Measurements from ENCODE around the gene CCR4. TPM values are rescaled to one million over a fixed set of nuclear protein-coding genes. Genes with fewer than 3 reads are reported as not detected.
"Not testable (repeated sequence)": the region's sequence is repeated elsewhere in the genome, so short reads cannot be mapped to it uniquely, and the experiment has no call there.

CCR4 gene
- polyA plus RNA-seq, 2 of the 4 experiments (the other 2 are of a cell fraction), result not detected

DNA sequence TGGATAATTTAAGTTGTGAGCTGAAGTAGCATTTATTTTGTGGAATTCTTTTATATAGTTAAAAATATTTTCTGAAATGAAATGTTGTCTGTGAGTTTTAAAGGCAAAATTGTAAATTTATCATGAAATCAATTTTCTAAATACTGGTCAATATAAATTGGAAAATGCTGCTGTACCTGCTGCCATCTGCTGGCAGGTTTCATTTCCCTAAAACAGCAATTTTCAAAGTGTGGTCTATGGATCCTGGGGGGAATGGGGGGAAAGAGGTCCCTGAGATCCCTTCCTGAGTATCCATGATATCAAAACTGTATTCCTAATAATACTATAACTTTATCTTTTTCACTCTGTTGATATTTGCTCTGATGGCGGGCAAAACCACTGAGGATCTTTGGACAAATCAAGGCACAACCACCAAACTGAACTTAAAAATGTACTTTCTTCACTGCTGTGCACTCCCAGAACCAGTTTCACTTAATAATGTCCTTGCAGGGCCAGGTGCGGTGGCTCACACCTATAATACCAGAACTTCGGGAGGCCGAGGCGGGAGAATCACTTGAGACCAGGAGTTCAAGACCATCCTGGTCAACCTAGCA, 17.2 kb upstream of the CCR4 start:
- Histone ChIP-seq H3K4me2 (no peak overlapping the region), H3K4me1 (no peaks in the 10 kb centered on the region), H3K9me3 (no peaks in the 10 kb centered on the region), H3K4me3 (no peak overlapping the region), H3K27ac (no peak overlapping the region)
- TF ChIP-seq POLR2A (IDR thresholded peaks at IDR 0.05; ENCODE audit: low read length), result no peak
- TF ChIP-seq RAD21 (conservative IDR thresholded peaks at IDR 0.05 in 1 of 2, IDR thresholded peaks at IDR 0.05 in 1 of 2), result peak; percentile 74 to 80; a peak in 4 of 5 replicates
- TF ChIP-seq, protein P1, sequence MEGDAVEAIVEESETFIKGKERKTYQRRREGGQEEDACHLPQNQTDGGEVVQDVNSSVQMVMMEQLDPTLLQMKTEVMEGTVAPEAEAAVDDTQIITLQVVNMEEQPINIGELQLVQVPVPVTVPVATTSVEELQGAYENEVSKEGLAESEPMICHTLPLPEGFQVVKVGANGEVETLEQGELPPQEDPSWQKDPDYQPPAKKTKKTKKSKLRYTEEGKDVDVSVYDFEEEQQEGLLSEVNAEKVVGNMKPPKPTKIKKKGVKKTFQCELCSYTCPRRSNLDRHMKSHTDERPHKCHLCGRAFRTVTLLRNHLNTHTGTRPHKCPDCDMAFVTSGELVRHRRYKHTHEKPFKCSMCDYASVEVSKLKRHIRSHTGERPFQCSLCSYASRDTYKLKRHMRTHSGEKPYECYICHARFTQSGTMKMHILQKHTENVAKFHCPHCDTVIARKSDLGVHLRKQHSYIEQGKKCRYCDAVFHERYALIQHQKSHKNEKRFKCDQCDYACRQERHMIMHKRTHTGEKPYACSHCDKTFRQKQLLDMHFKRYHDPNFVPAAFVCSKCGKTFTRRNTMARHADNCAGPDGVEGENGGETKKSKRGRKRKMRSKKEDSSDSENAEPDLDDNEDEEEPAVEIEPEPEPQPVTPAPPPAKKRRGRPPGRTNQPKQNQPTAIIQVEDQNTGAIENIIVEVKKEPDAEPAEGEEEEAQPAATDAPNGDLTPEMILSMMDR (IDR thresholded peaks at IDR 0.05), result peak; percentile 88
- peak; percentile 83 for TF ChIP-seq SMC3 (IDR thresholded peaks at IDR 0.05)
- ChIA-PET POLR2A (no interaction called here), CTCF (interaction anchor here (0.6 to 3.4 kb wide), 34 partner anchors 9 to 948 kb away, joined by 3 to 22 read pairs (median 4); no protein-coding TSS in a partner anchor)
- FAIRE-seq, result no peak
- ATAC-seq, result peak in 1 of 2 experiments; percentile 67; a peak in 3 of 6 replicates
- 12% methylated on average over 5 of the region's 5 CpGs for WGBS (ENCODE audit: missing lambda C conversion rate)
- DNase-seq (ENCODE audit: low read depth in 1 of 2, low spot score in 1 of 2), result peak in 1 of 2 experiments; percentile 21

GRCh38 chr3:32937331-32937730, 14.1 kb upstream of the CCR4 start:
- ChIA-PET CTCF (interaction anchor here (1.3 kb wide), 1 partner anchor 10 kb away, joined by 3 read pairs; no protein-coding TSS in a partner anchor), POLR2A (no interaction called here)
- Histone ChIP-seq H3K4me1 (no peaks in the 10 kb centered on the region), H3K4me3 (no peak overlapping the region), H3K4me2 (no peak overlapping the region), H3K27ac (no peak overlapping the region), H3K9me3 (no peaks in the 10 kb centered on the region)
- 61% methylated on average over 2 of the region's 2 CpGs for WGBS (ENCODE audit: missing lambda C conversion rate)
- FAIRE-seq (no peak), ATAC-seq (peak in 1 of 2 experiments; percentile 53; a peak in 2 of 6 replicates), DNase-seq (ENCODE audit: low read depth in 1 of 2, low spot score in 1 of 2) (no peak)
- TF ChIP-seq NFE2L2 (conservative IDR thresholded peaks at IDR 0.05; ENCODE audit: low read length) (no peak), POLR2A (IDR thresholded peaks at IDR 0.05; ENCODE audit: low read length) (no peak), JUN (IDR thresholded peaks at IDR 0.05) (no peak), CEBPB (IDR thresholded peaks at IDR 0.05) (no peak), BHLHE40 (IDR thresholded peaks at IDR 0.05; ENCODE audit: low read depth, low read length) (no peak), ZC3H11A (IDR thresholded peaks at IDR 0.05) (no peak)

DNA sequence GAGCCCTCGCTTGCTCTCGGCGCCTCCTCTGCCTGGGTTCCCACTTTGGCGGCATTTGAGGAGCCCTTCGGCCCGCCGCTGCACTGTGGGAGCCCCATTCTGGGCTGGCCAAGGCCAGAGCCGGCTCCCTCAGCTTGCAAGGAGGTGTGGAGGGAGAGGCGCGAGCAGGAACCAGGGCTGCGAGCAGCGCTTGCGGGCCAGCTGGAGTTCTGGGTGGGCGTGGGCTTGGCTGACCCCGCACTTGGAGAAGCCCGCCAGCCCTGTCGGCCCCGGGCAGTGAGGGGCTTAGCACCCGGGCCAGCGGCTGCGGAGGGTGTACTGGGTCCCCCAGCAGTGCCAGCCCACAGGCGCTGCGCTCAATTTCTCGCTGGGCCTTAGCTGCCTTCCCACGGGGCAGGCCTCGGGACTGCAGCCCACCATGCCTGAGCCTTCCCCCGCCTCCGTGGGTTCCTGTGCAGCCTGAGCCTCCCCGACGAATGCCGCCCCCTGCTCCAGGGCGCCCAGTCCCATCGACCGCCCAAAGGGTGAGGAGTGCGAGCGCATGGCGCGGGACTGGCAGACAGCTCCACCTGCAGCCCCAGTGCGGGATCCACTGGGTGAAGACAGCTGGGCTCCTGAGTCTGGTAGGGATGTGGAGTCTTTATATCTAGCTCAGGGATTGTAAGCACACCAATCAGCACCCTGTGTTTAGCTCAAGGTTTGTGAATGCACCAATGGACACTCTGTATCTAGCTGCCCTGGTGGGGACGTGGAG, 11.7 kb upstream of the CCR4 start:
- not testable (repeated sequence) for ATAC-seq

DNA sequence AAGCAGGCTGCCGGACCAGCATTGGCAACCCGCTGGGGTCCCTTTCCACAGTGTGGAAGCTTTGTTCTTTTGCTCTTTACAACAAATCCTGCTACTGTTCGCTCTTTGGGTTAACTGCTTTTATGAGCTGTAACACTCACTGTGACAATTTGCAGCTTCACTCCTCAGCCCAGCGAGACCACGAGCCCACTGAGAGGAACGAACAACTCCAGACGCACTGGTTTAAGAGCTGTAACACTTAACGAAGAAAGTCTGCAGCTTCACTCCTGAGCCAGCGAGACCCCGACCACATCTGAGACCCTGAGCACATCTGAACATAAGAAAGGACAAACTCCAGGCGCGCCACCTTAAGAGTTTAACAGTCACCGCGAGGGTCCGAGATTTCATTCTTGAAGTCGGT, 10.7 kb upstream of the CCR4 start:
- no peak for ATAC-seq
- ChIA-PET POLR2A (no interaction called here), CTCF (interaction anchor here (0.7 to 1.2 kb wide), 2 partner anchors 15 to 206 kb away, joined by 3 read pairs; no protein-coding TSS in a partner anchor)
- WGBS (ENCODE audit: missing lambda C conversion rate), result 82% methylated on average over 16 of the region's 16 CpGs
- Histone ChIP-seq H3K4me2 (no peak overlapping the region), H3K4me1 (no peaks in the 10 kb centered on the region), H3K4me3 (no peak overlapping the region), H3K27ac (no peak overlapping the region), H3K9me3 (no peaks in the 10 kb centered on the region)
- TF ChIP-seq MAZ (IDR thresholded peaks at IDR 0.05; ENCODE audit: borderline replicate concordance, low read depth, low read length), result no peak
- TF ChIP-seq KDM5A (IDR thresholded peaks at IDR 0.05), result no peak
- TF ChIP-seq ATOH8 (CRISPR knock-in tag; IDR thresholded peaks at IDR 0.05; ENCODE audit: low read depth), result no peak
- TF ChIP-seq EHF (CRISPR knock-in tag; IDR thresholded peaks at IDR 0.05), result no peak
- TF ChIP-seq CHD4 (IDR thresholded peaks at IDR 0.05; ENCODE audit: borderline replicate concordance), result no peak
- FAIRE-seq, result no peak
- no peak for DNase-seq (ENCODE audit: low read depth in 1 of 2, low spot score in 1 of 2)

More for the DNA sequence above, 11.7 kb upstream of the CCR4 start:
- H3K4me2 ChIP-seq; DNase-seq (ENCODE audit: low read depth in 1 of 2, low spot score in 1 of 2); H3K4me3 ChIP-seq; POLR2A ChIA-PET; H3K9me3 ChIP-seq; FAIRE-seq; H3K27ac ChIP-seq; H3K4me1 ChIP-seq: not testable (repeated sequence)
- CTCF ChIA-PET, result interaction anchor here (1.2 kb wide), 1 partner anchor 14 kb away, joined by 3 read pairs; no protein-coding TSS in a partner anchor
- WGBS (ENCODE audit: missing lambda C conversion rate), result 88% methylated on average over 32 of the region's 40 CpGs
